GM23248 (cell line): ENCODE results near the gene AGXT2.

Source experiments
- EZH2 ChIP-seq: fragments of 200-600 bp; sonication (generic); IDR thresholded peaks from 2 replicates; pipeline ENCODE4 v1.6.1; 2018; ENCODE audit warnings: antibody characterized with exemption, mild to moderate bottlenecking; ENCODE audit not compliant: insufficient read depth, poor library complexity, severe bottlenecking
- EZH2phosphoT487 ChIP-seq: fragments of 200-600 bp; sonication (generic); IDR thresholded peaks from 2 replicates; pipeline ENCODE4 v1.6.1; 2018; ENCODE audit warnings: antibody characterized with exemption, moderate library complexity, mild to moderate bottlenecking, low read depth; ENCODE audit not compliant: insufficient read depth

GRCh38 chr5:34993951-34994350 is 53.8 kb downstream of the AGXT2 start:
- TF ChIP-seq EZH2 (no peak), EZH2phosphoT487 (no peak)
